ENCODE data around the gene GPC6.

GPC6 gene

DNA sequence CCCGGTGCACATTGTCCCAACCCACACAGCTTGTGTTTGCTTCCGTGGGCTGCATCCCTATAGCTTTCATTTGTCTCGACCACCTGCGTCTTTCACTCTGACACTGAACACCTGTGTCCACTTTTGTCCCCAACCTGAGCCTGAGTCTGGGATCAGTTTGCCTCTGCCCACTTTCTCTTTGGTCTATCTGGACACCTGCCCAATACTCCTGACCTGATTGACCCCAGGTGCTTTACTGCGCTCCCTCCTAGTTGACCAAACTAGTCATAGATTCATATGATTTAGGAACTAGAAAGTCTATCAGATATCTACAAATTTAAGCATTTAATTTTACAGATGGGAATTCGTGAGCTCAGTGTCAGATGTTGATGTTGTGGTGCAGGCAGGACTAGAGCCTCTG, 1043.0 kb downstream of the GPC6 start:
- Histone ChIP-seq H3K36me3 (ENCODE audit: control insufficient read depth in 1 of 2, insufficient read depth in 2 of 2, low read length in 2 of 2) (no peaks in the 10 kb centered on the region), H3K4me1 (ENCODE audit: control insufficient read depth in 1 of 2, insufficient read depth in 2 of 2, low read length in 2 of 2) (no peaks in the 10 kb centered on the region), H3K9me3 (ENCODE audit: control insufficient read depth in 1 of 2, low read length in 2 of 2) (no peaks in the 10 kb centered on the region), H3K4me3 (ENCODE audit: low read depth in 1 of 2, low read length in 2 of 2) (no peak overlapping the region), H3K9ac (ENCODE audit: low read depth in 1 of 2, low read length in 2 of 2) (no peak overlapping the region), H3K27me3 (ENCODE audit: control insufficient read depth in 1 of 2, insufficient read depth in 2 of 2, low read length in 2 of 2) (no peaks in the 10 kb centered on the region), H3K27ac (ENCODE audit: low read depth, low read length) (no peak overlapping the region)

GRCh38 chr13:94270556-94270955, 1043.9 kb downstream of the GPC6 start:
- Histone ChIP-seq H3K27ac (ENCODE audit: low read depth, low read length) (no peak overlapping the region), H3K27me3 (ENCODE audit: control insufficient read depth in 1 of 2, insufficient read depth in 2 of 2, low read length in 2 of 2) (no peaks in the 10 kb centered on the region), H3K9ac (ENCODE audit: low read depth in 1 of 2, low read length in 2 of 2) (no peak overlapping the region), H3K4me3 (ENCODE audit: low read depth in 1 of 2, low read length in 2 of 2) (no peak overlapping the region), H3K4me1 (ENCODE audit: control insufficient read depth in 1 of 2, insufficient read depth in 2 of 2, low read length in 2 of 2) (no peaks in the 10 kb centered on the region), H3K36me3 (ENCODE audit: control insufficient read depth in 1 of 2, insufficient read depth in 2 of 2, low read length in 2 of 2) (no peaks in the 10 kb centered on the region), H3K9me3 (ENCODE audit: control insufficient read depth in 1 of 2, low read length in 2 of 2) (no peaks in the 10 kb centered on the region)

GRCh38 chr13:94272038-94272437, 1045.4 kb downstream of the GPC6 start:
- Histone ChIP-seq H3K4me1 (ENCODE audit: control insufficient read depth in 1 of 2, insufficient read depth in 2 of 2, low read length in 2 of 2) (no peaks in the 10 kb centered on the region), H3K9ac (ENCODE audit: low read depth in 1 of 2, low read length in 2 of 2) (no peak overlapping the region), H3K9me3 (ENCODE audit: control insufficient read depth in 1 of 2, low read length in 2 of 2) (no peaks in the 10 kb centered on the region), H3K27ac (ENCODE audit: low read depth, low read length) (no peak overlapping the region), H3K36me3 (ENCODE audit: control insufficient read depth in 1 of 2, insufficient read depth in 2 of 2, low read length in 2 of 2) (no peaks in the 10 kb centered on the region), H3K27me3 (ENCODE audit: control insufficient read depth in 1 of 2, insufficient read depth in 2 of 2, low read length in 2 of 2) (no peaks in the 10 kb centered on the region), H3K4me3 (ENCODE audit: low read depth in 1 of 2, low read length in 2 of 2) (no peak overlapping the region)

DNA sequence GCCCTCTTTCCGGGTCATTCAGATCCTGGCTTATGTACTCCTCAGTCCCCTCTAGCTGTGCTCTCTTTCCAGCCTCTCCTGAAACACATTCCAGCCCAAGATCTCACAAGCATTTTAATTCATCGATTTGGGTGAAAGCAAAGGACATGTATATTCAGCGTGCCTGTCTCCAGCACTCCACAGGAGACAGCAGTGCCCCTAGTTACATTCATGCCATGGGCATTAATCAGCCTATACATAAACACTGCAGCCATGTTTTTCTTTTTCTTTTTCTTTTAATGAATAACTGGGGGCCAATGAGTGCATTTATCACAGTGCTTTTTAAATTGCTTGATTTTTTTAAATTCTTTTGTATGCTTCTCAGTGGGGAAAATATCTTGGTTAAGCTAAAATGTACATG, 1053.7 kb downstream of the GPC6 start:
- no peak overlapping the region for H3K9ac ChIP-seq (ENCODE audit: low read depth in 1 of 2, low read length in 2 of 2)
- no peaks in the 10 kb centered on the region for H3K9me3 ChIP-seq (ENCODE audit: control insufficient read depth in 1 of 2, low read length in 2 of 2)
- H3K36me3 ChIP-seq (ENCODE audit: control insufficient read depth in 1 of 2, insufficient read depth in 2 of 2, low read length in 2 of 2) = no peaks in the 10 kb centered on the region
- no peaks in the 10 kb centered on the region for H3K4me1 ChIP-seq (ENCODE audit: control insufficient read depth in 1 of 2, insufficient read depth in 2 of 2, low read length in 2 of 2)
- no peak overlapping the region for H3K27ac ChIP-seq (ENCODE audit: low read depth, low read length)
- H3K27me3 ChIP-seq (ENCODE audit: control insufficient read depth in 1 of 2, insufficient read depth in 2 of 2, low read length in 2 of 2) = no peaks in the 10 kb centered on the region
- no peak overlapping the region for H3K4me3 ChIP-seq (ENCODE audit: low read depth in 1 of 2, low read length in 2 of 2)

DNA sequence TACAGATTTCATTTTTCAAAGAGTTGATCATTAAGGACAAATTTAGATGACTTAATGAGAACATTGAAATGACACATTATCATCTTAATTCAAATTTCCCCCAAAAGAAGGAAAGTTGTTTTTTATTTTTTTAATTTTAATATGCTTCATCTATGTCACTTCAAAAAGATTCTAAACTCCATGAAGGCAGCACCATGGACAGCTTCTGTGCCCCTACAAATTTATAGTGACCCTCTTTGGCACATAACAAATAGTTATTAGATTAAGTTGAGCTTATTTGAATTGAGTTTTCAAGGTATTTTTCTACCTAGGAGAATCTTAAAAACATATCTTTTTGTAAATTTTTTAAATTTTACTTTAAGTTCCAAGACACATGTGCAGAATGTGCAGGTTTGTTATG, 1054.2 kb downstream of the GPC6 start:
- Histone ChIP-seq H3K36me3 (ENCODE audit: control insufficient read depth in 1 of 2, insufficient read depth in 2 of 2, low read length in 2 of 2) (no peaks in the 10 kb centered on the region), H3K27me3 (ENCODE audit: control insufficient read depth in 1 of 2, insufficient read depth in 2 of 2, low read length in 2 of 2) (no peaks in the 10 kb centered on the region), H3K4me3 (ENCODE audit: low read depth in 1 of 2, low read length in 2 of 2) (no peak overlapping the region), H3K9ac (ENCODE audit: low read depth in 1 of 2, low read length in 2 of 2) (no peak overlapping the region), H3K4me1 (ENCODE audit: control insufficient read depth in 1 of 2, insufficient read depth in 2 of 2, low read length in 2 of 2) (no peaks in the 10 kb centered on the region), H3K9me3 (ENCODE audit: control insufficient read depth in 1 of 2, low read length in 2 of 2) (no peaks in the 10 kb centered on the region), H3K27ac (ENCODE audit: low read depth, low read length) (no peak overlapping the region)

DNA sequence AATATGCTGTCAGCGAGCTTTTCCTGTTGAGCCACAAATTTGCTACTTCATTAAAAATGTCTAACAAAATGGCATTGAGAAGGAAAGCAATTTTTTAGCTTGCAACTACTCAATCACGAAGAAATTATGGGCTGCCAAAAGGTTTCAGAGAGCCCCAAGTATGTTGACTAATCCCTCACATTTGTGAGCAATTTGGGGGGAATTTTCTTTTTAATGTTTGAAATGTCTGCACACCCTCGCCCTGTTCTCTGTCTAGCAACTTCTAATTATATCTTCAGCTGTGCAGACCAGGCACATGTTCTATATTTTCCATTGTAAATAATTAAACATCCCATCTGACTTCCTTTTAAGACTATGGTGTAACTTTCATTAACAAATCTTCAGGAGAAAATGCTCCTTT, 1060.0 kb downstream of the GPC6 start:
- no peaks in the 10 kb centered on the region for H3K27me3 ChIP-seq (ENCODE audit: control insufficient read depth in 1 of 2, insufficient read depth in 2 of 2, low read length in 2 of 2)
- no peak overlapping the region for H3K4me3 ChIP-seq (ENCODE audit: low read depth in 1 of 2, low read length in 2 of 2)
- no peaks in the 10 kb centered on the region for H3K4me1 ChIP-seq (ENCODE audit: control insufficient read depth in 1 of 2, insufficient read depth in 2 of 2, low read length in 2 of 2)
- no peaks in the 10 kb centered on the region for H3K36me3 ChIP-seq (ENCODE audit: control insufficient read depth in 1 of 2, insufficient read depth in 2 of 2, low read length in 2 of 2)
- H3K9ac ChIP-seq (ENCODE audit: low read depth in 1 of 2, low read length in 2 of 2) = no peak overlapping the region
- H3K9me3 ChIP-seq (ENCODE audit: control insufficient read depth in 1 of 2, low read length in 2 of 2) = no peaks in the 10 kb centered on the region
- H3K27ac ChIP-seq (ENCODE audit: low read depth, low read length) = no peak overlapping the region

- Histone ChIP-seq H3K4me3 (ENCODE audit: low read depth in 1 of 2, low read length in 2 of 2) (no peak overlapping the region), H3K36me3 (ENCODE audit: control insufficient read depth in 1 of 2, insufficient read depth in 2 of 2, low read length in 2 of 2) (no peaks in the 10 kb centered on the region), H3K4me1 (ENCODE audit: control insufficient read depth in 1 of 2, insufficient read depth in 2 of 2, low read length in 2 of 2) (no peaks in the 10 kb centered on the region), H3K9ac (ENCODE audit: low read depth in 1 of 2, low read length in 2 of 2) (no peak overlapping the region), H3K27ac (ENCODE audit: low read depth, low read length) (no peak overlapping the region), H3K9me3 (ENCODE audit: control insufficient read depth in 1 of 2, low read length in 2 of 2) (no peaks in the 10 kb centered on the region), H3K27me3 (ENCODE audit: control insufficient read depth in 1 of 2, insufficient read depth in 2 of 2, low read length in 2 of 2) (no peaks in the 10 kb centered on the region)
Measured at GRCh38 chr13:94291631-94292322, 1065.2 kb downstream of the GPC6 start.

- H3K27me3 ChIP-seq (ENCODE audit: control insufficient read depth in 1 of 2, insufficient read depth in 2 of 2, low read length in 2 of 2) = no peaks in the 10 kb centered on the region
- no peaks in the 10 kb centered on the region for H3K4me1 ChIP-seq (ENCODE audit: control insufficient read depth in 1 of 2, insufficient read depth in 2 of 2, low read length in 2 of 2)
- H3K36me3 ChIP-seq (ENCODE audit: control insufficient read depth in 1 of 2, insufficient read depth in 2 of 2, low read length in 2 of 2) = no peaks in the 10 kb centered on the region
- no peak overlapping the region for H3K9ac ChIP-seq (ENCODE audit: low read depth in 1 of 2, low read length in 2 of 2)
- H3K4me3 ChIP-seq (ENCODE audit: low read depth in 1 of 2, low read length in 2 of 2) = no peak overlapping the region
- no peak overlapping the region for H3K27ac ChIP-seq (ENCODE audit: low read depth, low read length)
- no peaks in the 10 kb centered on the region for H3K9me3 ChIP-seq (ENCODE audit: control insufficient read depth in 1 of 2, low read length in 2 of 2)
Measured at GRCh38 chr13:94292323-94292640, 1065.7 kb downstream of the GPC6 start.

- Histone ChIP-seq H3K9me3 (ENCODE audit: control insufficient read depth in 1 of 2, low read length in 2 of 2) (no peaks in the 10 kb centered on the region), H3K36me3 (ENCODE audit: control insufficient read depth in 1 of 2, insufficient read depth in 2 of 2, low read length in 2 of 2) (no peaks in the 10 kb centered on the region), H3K4me3 (ENCODE audit: low read depth in 1 of 2, low read length in 2 of 2) (no peak overlapping the region), H3K9ac (ENCODE audit: low read depth in 1 of 2, low read length in 2 of 2) (no peak overlapping the region), H3K27ac (ENCODE audit: low read depth, low read length) (no peak overlapping the region), H3K27me3 (ENCODE audit: control insufficient read depth in 1 of 2, insufficient read depth in 2 of 2, low read length in 2 of 2) (no peaks in the 10 kb centered on the region), H3K4me1 (ENCODE audit: control insufficient read depth in 1 of 2, insufficient read depth in 2 of 2, low read length in 2 of 2) (no peaks in the 10 kb centered on the region)
Measured at GRCh38 chr13:94296471-94296870, 1069.9 kb downstream of the GPC6 start.

DNA sequence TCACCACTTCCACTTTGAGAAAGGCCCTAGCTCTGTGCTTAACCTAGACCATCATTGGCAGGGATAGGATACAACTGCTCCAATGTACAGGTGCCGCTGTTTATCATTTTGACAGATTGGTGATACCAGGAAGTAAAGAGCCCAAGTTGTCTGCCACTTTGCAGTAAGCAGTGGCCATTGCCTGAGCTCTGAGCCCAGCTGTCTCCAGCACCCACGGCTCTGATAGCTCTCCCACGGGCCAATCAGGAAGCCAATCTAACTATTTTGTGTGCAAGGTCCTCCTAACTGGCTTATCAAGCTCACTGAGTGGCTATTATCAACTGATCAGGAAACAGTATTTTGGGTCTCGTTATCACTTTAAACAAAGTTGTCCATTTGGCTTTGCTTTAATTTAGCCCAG, 1071.7 kb downstream of the GPC6 start:
- H3K9me3 ChIP-seq (ENCODE audit: control insufficient read depth in 1 of 2, low read length in 2 of 2) = no peaks in the 10 kb centered on the region
- no peaks in the 10 kb centered on the region for H3K4me1 ChIP-seq (ENCODE audit: control insufficient read depth in 1 of 2, insufficient read depth in 2 of 2, low read length in 2 of 2)
- H3K9ac ChIP-seq (ENCODE audit: low read depth in 1 of 2, low read length in 2 of 2) = no peak overlapping the region
- H3K4me3 ChIP-seq (ENCODE audit: low read depth in 1 of 2, low read length in 2 of 2) = no peak overlapping the region
- H3K27me3 ChIP-seq (ENCODE audit: control insufficient read depth in 1 of 2, insufficient read depth in 2 of 2, low read length in 2 of 2) = no peaks in the 10 kb centered on the region
- H3K27ac ChIP-seq (ENCODE audit: low read depth, low read length) = no peak overlapping the region
- H3K36me3 ChIP-seq (ENCODE audit: control insufficient read depth in 1 of 2, insufficient read depth in 2 of 2, low read length in 2 of 2) = no peaks in the 10 kb centered on the region

- H3K27me3 ChIP-seq (ENCODE audit: control insufficient read depth in 1 of 2, insufficient read depth in 2 of 2, low read length in 2 of 2) = no peaks in the 10 kb centered on the region
- H3K27ac ChIP-seq (ENCODE audit: low read depth, low read length) = no peak overlapping the region
- H3K4me1 ChIP-seq (ENCODE audit: control insufficient read depth in 1 of 2, insufficient read depth in 2 of 2, low read length in 2 of 2) = no peaks in the 10 kb centered on the region
- H3K9me3 ChIP-seq (ENCODE audit: control insufficient read depth in 1 of 2, low read length in 2 of 2) = no peaks in the 10 kb centered on the region
- H3K4me3 ChIP-seq (ENCODE audit: low read depth in 1 of 2, low read length in 2 of 2) = no peak overlapping the region
- H3K9ac ChIP-seq (ENCODE audit: low read depth in 1 of 2, low read length in 2 of 2) = no peak overlapping the region
- no peaks in the 10 kb centered on the region for H3K36me3 ChIP-seq (ENCODE audit: control insufficient read depth in 1 of 2, insufficient read depth in 2 of 2, low read length in 2 of 2)
Measured at GRCh38 chr13:94300401-94300800, 1073.8 kb downstream of the GPC6 start.

Data from duodenal mucosa (tissue), 2 donors.